Sigmoid colon (tissue), 4 donors: Measurements from ENCODE around the gene EML4.

ENCODE experiments used
- EP300 ChIP-seq, 4 donors: sonication (generic); formaldehyde crosslinking; IDR thresholded peaks; one replicate each; pipeline ENCODE4 v1.6.1; 2017; ENCODE audit warnings: antibody characterized with exemption in 4 of 4
- POLR2A ChIP-seq, 2 donors: fragments of 450-650 bp; IDR thresholded peaks; one replicate each; pipeline ENCODE4 v1.6.1; 2016; ENCODE audit warnings: antibody characterized with exemption in 2 of 2, mild to moderate bottlenecking in 2 of 2, moderate library complexity in 2 of 2
- POLR2AphosphoS5 ChIP-seq, 4 donors: sonication (generic); formaldehyde crosslinking; IDR thresholded peaks; one replicate each; pipeline ENCODE4 v1.6.1; 2017; ENCODE audit warnings: antibody characterized with exemption in 4 of 4
- TF ChIP-seq, protein P1 (sequence below), 4 experiments: fragments of 450-650 bp in 3 of 4; fragments of 200-600 bp in 1 of 4; IDR thresholded peaks; one replicate each; pipeline ENCODE4 v1.5.1; 2016 to 2019; ENCODE audit warnings: antibody characterized with exemption in 4 of 4, mild to moderate bottlenecking in 3 of 4, moderate library complexity in 2 of 4

- TF ChIP-seq, protein P1, sequence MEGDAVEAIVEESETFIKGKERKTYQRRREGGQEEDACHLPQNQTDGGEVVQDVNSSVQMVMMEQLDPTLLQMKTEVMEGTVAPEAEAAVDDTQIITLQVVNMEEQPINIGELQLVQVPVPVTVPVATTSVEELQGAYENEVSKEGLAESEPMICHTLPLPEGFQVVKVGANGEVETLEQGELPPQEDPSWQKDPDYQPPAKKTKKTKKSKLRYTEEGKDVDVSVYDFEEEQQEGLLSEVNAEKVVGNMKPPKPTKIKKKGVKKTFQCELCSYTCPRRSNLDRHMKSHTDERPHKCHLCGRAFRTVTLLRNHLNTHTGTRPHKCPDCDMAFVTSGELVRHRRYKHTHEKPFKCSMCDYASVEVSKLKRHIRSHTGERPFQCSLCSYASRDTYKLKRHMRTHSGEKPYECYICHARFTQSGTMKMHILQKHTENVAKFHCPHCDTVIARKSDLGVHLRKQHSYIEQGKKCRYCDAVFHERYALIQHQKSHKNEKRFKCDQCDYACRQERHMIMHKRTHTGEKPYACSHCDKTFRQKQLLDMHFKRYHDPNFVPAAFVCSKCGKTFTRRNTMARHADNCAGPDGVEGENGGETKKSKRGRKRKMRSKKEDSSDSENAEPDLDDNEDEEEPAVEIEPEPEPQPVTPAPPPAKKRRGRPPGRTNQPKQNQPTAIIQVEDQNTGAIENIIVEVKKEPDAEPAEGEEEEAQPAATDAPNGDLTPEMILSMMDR (IDR thresholded peaks at IDR 0.05) = no peak
- TF ChIP-seq POLR2A (IDR thresholded peaks at IDR 0.05) (no peak), EP300 (IDR thresholded peaks at IDR 0.05) (no peak), POLR2AphosphoS5 (IDR thresholded peaks at IDR 0.05) (no peak)
Measured at GRCh38 chr2:42186366-42186765, 17.2 kb downstream of the EML4 start.
